Psoas muscle (tissue), 8 donors: ENCODE measurements around the gene NPIPB4. TPM values are rescaled to one million over a fixed set of nuclear protein-coding genes. Genes with fewer than 3 reads are reported as not detected.
"Not testable (repeated sequence)": the region's sequence is repeated elsewhere in the genome, so short reads cannot be mapped to it uniquely, and the experiment has no call there.

Experiments used
- ATAC-seq, 4 donors: fragments of 200-7000 bp; cut with Tn5 transposase; one replicate each; pipeline ENCODE4 v1.9.1; 2020; ENCODE audit warnings: moderate library complexity in 3 of 4, mild to moderate bottlenecking in 2 of 4
- DNase-seq, 2 donors: peaks; one replicate each; pipeline ENCODE4 v3.0.0-alpha.2; 2020
- H3K27ac ChIP-seq: fragments of 200-600 bp; one replicate; pipeline ENCODE4 v1.8.0; 2022
- H3K27me3 ChIP-seq, 3 donors: fragments of 200-600 bp in 1 of 3; one replicate each; pipeline versions ENCODE4 v1.6.1 to v1.8.0; 2013 to 2022; ENCODE audit warnings: low read length in 2 of 3, mild to moderate bottlenecking in 2 of 3, moderate library complexity in 1 of 3; ENCODE audit not compliant: insufficient read depth in 3 of 3
- H3K36me3 ChIP-seq, 2 donors: fragments of 200-600 bp in 1 of 2; one replicate each; pipeline versions ENCODE4 v1.6.1 to v1.8.0; 2013 to 2022; ENCODE audit warnings: low read depth in 1 of 2, mild to moderate bottlenecking in 1 of 2, moderate library complexity in 1 of 2; ENCODE audit not compliant: insufficient read depth in 1 of 2
- H3K4me1 ChIP-seq: fragments of 200-600 bp; one replicate; pipeline ENCODE4 v1.8.0; 2022
- H3K4me3 ChIP-seq: fragments of 200-600 bp; one replicate; pipeline ENCODE4 v1.8.0; 2022; ENCODE audit warnings: mild to moderate bottlenecking
- H3K9me3 ChIP-seq: fragments of 200-600 bp; one replicate; pipeline ENCODE4 v1.8.0; 2022
- WGBS, 3 donors: extraction: QIAGEN DNeasy Blood & Tissue Kit; methylation state at CpG; one replicate each; pipeline versions ENCODE4 v1.1.6 to v1.1.7; 2013; 5-methylcytosine and 5-hydroxymethylcytosine counted together
- intact Hi-C, 2 donors: fragments of 100-400 bp; cut with DNase I; formaldehyde crosslinking; loops; one replicate each; pipeline versions ENCODE4 v1.11.0 to v1.14.2; 2022
- polyA plus RNA-seq, 3 donors: library from polyadenylated mRNA; stranded (reverse); fragments of 200-250 nt; gene quantifications; one replicate each; pipeline ENCODE4 v1.2.3, GENCODE V29; 2013
- total RNA-seq, 4 donors: library from RNA; stranded (reverse); fragmentation: NEBNext Ultra II Directional in 2 of 4; extraction: Animal tissue kit (Norgen Biotek cat#: 25700) in 2 of 4; gene quantifications; one replicate each; pipeline versions ENCODE4 v1.2.1 to v1.2.4, GENCODE V29; 2021 to 2023
- TF ChIP-seq, protein P1 (sequence below): fragments of 200-600 bp; IDR thresholded peaks from one replicate; pipeline ENCODE4 v1.8.0; 2022; ENCODE audit warnings: antibody characterized with exemption
- donor health status: healthy with polysubstance abuse.
- donor health status: DM: no; HTN: no; CAD: no; lungs with moderate emphysema.
- donor health status: Bipolar disorder and iron deficiency.
- donor health status: healthy.
- donor health status: DM: yes; HTN: yes; CAD: no.
- donor health status: DM: no; HTN: no; CAD: no.
- donor health status: DM: no; HTN: no; CAD: no.
- donor health status: DM: yes; HTN: yes; CAD: no.

NPIPB4 gene
- total and polyA plus RNA-seq, 7 donors, result 7.9 to 54.5 (median 28.9) TPM

GRCh38 chr16:21820908-21821465 is 36.6 kb downstream of the NPIPB4 start:
- ATAC-seq, H3K9me3 ChIP-seq, H3K36me3 ChIP-seq, intact Hi-C loops, DNase-seq, H3K27me3 ChIP-seq, H3K4me1 ChIP-seq: not testable (repeated sequence)
- H3K4me3 ChIP-seq, result peak overlapping the region; percentile 64
- 84 to 88% (median 85%) methylated on average over 15 of the region's 15 CpGs for WGBS, 3 donors
- H3K27ac ChIP-seq, result peak overlapping the region; percentile 74

DNA sequence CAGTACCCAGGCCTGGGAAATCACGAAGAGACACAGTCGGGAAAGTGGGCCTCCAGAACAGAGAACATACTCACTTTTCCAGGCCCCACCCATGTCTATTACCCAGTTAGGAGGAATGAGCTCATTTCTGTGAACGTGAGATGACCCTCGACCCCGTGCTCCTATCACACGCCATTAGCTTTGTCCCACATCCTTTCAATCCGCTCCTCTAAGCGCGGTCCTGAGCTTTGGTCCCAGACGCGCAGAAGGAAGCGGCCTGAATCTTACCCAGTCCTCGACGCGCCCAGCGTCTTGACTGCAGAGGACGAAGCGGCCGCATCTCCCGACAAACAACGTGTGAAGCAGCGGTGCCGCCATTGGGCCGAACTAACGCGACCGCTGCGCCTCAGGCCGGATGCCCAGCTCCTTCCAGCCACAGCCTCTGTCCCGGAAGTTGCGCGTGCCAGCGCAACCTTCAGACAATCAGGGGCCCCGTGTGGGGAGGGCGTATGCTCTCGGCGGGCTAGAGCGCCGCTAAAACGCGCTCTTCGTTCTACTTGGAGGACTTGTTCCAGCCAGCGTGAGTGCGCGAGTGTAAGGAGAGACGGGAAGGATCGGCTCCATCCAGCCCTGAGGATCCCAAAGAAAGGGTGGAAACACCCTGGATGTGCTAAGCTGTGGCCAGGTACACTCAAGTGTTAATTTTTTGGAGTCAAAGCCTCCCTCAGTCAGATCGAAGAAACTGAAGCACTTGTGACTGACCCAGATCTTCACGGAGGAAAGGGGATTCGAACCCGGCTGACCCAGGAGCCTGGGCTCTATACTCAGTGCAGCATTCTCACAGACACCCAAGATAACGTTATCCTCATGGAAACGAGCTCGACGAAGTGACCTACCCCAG is 37.3 kb downstream of the NPIPB4 start:
- WGBS, 3 donors, result 5% methylated on average over 45 to 55 of the region's 55 CpGs
- DNase-seq (peak; percentile 68 to 82), ATAC-seq (peak; percentile 87 to 98 (median 95))
- H3K27me3 ChIP-seq, H3K9me3 ChIP-seq, H3K4me1 ChIP-seq, intact Hi-C loops, H3K36me3 ChIP-seq: not testable (repeated sequence)
- Histone ChIP-seq H3K27ac (peak overlapping the region; percentile 74), H3K4me3 (peak overlapping the region; percentile 64)

DNA sequence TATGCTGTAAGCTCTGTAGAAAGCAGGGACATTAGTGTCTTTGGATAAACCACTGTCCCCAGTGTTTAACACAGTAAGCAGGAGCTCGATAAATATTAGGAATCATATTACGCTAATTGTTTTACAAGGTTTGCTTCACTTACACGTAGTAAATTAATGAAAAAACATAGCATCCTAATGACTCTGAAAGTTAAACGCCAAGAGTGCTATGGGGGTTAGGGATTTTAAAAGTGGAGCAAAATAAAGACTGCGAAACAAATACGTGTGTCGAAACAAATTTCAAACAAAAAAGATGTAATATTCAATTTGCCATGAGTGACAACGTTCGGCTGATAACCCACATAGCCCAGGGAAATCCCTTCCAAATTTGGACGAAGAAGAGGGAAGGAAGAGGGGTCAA is 37.9 kb downstream of the NPIPB4 start:
- H3K9me3 ChIP-seq, H3K27me3 ChIP-seq, intact Hi-C loops, H3K4me1 ChIP-seq, DNase-seq, ATAC-seq, H3K36me3 ChIP-seq: not testable (repeated sequence)
- peak overlapping the region; percentile 74 for H3K27ac ChIP-seq
- WGBS, 3 donors, result 36 to 47% (median 43%) methylated on average over 9 of the region's 10 CpGs
- H3K4me3 ChIP-seq, result peak overlapping the region; percentile 64

GRCh38 chr16:21817012-21817411 is 40.5 kb downstream of the NPIPB4 start:
- H3K27me3 ChIP-seq, H3K4me1 ChIP-seq, H3K4me3 ChIP-seq, H3K36me3 ChIP-seq, H3K9me3 ChIP-seq, ATAC-seq, intact Hi-C loops, DNase-seq, H3K27ac ChIP-seq: not testable (repeated sequence)

DNA sequence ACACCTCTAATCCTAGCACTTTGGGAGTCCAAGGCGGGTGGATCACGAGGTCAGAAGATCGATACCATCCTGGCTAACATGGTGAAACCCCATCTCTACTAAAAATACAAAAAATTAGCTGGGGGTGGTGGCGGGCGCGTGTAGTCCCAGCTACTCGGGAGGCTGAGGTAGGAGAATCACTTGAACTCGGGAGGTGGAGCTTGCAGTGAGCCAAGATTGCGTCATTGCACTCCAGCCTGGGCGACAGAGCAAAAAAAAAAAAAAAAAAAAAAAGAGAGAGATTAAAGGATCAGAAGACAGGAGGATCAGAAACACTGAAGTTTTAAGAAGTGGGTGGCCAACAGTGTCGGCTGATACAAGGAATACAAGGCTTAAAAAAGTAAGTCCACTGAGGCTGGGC is 41.9 kb downstream of the NPIPB4 start:
- H3K4me3 ChIP-seq, intact Hi-C loops, DNase-seq, H3K27ac ChIP-seq, H3K36me3 ChIP-seq, ATAC-seq, H3K27me3 ChIP-seq, H3K9me3 ChIP-seq, H3K4me1 ChIP-seq: not testable (repeated sequence)
- WGBS, 3 donors, result 83 to 94% (median 90%) methylated on average over 10 of the region's 11 CpGs

- DNase-seq, ATAC-seq, H3K27me3 ChIP-seq, intact Hi-C loops, H3K4me3 ChIP-seq, H3K9me3 ChIP-seq, H3K36me3 ChIP-seq, H3K4me1 ChIP-seq, H3K27ac ChIP-seq: not testable (repeated sequence)
- WGBS, 3 donors, result 55 to 82% (median 67%) methylated on average over 2 of the region's 2 CpGs
These were observed 55.2 kb downstream of the NPIPB4 start for GRCh38 chr16:21802375-21802663.

- H3K27me3 ChIP-seq, H3K27ac ChIP-seq, H3K9me3 ChIP-seq, DNase-seq, H3K36me3 ChIP-seq, H3K4me1 ChIP-seq, H3K4me3 ChIP-seq, intact Hi-C loops: not testable (repeated sequence)
- peak; percentile 52 to 68 (median 64) for ATAC-seq
- TF ChIP-seq, protein P1, sequence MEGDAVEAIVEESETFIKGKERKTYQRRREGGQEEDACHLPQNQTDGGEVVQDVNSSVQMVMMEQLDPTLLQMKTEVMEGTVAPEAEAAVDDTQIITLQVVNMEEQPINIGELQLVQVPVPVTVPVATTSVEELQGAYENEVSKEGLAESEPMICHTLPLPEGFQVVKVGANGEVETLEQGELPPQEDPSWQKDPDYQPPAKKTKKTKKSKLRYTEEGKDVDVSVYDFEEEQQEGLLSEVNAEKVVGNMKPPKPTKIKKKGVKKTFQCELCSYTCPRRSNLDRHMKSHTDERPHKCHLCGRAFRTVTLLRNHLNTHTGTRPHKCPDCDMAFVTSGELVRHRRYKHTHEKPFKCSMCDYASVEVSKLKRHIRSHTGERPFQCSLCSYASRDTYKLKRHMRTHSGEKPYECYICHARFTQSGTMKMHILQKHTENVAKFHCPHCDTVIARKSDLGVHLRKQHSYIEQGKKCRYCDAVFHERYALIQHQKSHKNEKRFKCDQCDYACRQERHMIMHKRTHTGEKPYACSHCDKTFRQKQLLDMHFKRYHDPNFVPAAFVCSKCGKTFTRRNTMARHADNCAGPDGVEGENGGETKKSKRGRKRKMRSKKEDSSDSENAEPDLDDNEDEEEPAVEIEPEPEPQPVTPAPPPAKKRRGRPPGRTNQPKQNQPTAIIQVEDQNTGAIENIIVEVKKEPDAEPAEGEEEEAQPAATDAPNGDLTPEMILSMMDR, result peak; percentile 42
- WGBS, 3 donors, result 47 to 65% (median 56%) methylated on average over 11 of the region's 13 CpGs
These were observed 55.8 kb downstream of the NPIPB4 start for GRCh38 chr16:21801538-21802374.

GRCh38 chr16:21798601-21799000 is 59.0 kb downstream of the NPIPB4 start:
- H3K4me1 ChIP-seq, H3K27me3 ChIP-seq, ATAC-seq, H3K27ac ChIP-seq, DNase-seq, H3K4me3 ChIP-seq, H3K36me3 ChIP-seq, H3K9me3 ChIP-seq, intact Hi-C loops: not testable (repeated sequence)
- no CpG with 5 or more reads among the region's 3 CpGs for WGBS, 3 donors

DNA sequence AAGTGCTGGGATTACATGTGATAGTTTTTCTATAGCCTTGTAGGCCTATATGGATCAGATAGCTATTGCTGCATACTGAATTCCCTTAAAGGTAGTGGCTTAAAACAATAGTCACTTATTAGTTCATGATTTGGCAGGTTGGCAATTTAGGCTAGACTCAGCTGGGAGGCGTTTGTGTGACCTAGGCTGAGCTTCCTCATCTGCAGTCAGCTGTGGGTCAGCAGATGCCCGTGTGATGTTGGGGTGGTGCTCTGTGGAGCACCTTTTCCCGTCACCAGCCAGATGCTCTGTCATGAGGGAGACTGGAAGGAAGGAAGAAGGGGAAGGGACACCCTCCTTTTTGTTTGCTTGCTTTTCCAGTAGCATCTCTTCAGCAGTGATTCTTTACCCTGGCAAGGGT is 64.2 kb downstream of the NPIPB4 start:
- intact Hi-C loops, H3K36me3 ChIP-seq, H3K4me3 ChIP-seq, H3K27me3 ChIP-seq, ATAC-seq, H3K27ac ChIP-seq, DNase-seq, H3K4me1 ChIP-seq, H3K9me3 ChIP-seq: not testable (repeated sequence)
- 50 to 54% (median 54%) methylated on average over 2 of the region's 3 CpGs for WGBS, 3 donors

DNA sequence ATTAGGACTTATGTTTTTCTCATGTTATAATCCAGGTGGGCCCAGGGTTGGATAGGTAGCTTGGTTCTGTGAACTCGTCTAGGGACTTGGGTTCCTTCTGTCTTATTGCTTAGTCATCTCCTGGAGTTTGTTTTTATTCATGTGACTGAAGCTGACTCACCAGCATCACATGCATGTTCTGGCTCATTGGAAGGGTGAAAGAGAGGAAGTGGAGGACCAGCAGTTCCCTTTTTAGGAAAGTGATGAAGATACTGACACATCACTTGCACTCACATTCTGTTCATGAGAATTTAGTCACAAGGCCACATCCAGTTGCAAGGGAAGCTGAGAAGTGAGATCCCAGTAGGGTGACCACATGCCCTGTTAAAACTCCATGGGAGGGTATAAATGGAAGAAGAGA is 67.0 kb downstream of the NPIPB4 start:
- 14 to 55% (median 22%) methylated on average over 1 of the region's 1 CpG for WGBS, 3 donors
- intact Hi-C loops, H3K36me3 ChIP-seq, H3K27ac ChIP-seq, H3K27me3 ChIP-seq, H3K9me3 ChIP-seq, H3K4me1 ChIP-seq, DNase-seq, H3K4me3 ChIP-seq: not testable (repeated sequence)
- peak; percentile 36 to 80 (median 70) for ATAC-seq
